Spinal cord (tissue), 10 donors: ENCODE data around the gene VRK3. TPM values are rescaled to one million over a fixed set of nuclear protein-coding genes. Genes with fewer than 3 reads are reported as not detected.
"Not testable (repeated sequence)": the region's sequence is repeated elsewhere in the genome, so short reads cannot be mapped to it uniquely, and the experiment has no call there.

Experiments
- DNase-seq, 6 donors: peaks; one replicate each; pipeline versions ENCODE4 v3.0.0 to v3.0.0-alpha.2; 2013 to 2015; ENCODE audit warnings: low spot score in 6 of 6, low read depth in 4 of 6
- H3K27ac ChIP-seq: one replicate; pipeline ENCODE4 v1.5.1; 2013; ENCODE audit warnings: low read depth, low read length, control low read depth
- H3K27me3 ChIP-seq: one replicate; pipeline ENCODE4 v1.6.1; 2013; ENCODE audit warnings: low read length; ENCODE audit not compliant: control insufficient read depth, insufficient read depth
- H3K36me3 ChIP-seq: one replicate; pipeline ENCODE4 v1.6.1; 2013; ENCODE audit warnings: low read length; ENCODE audit not compliant: control insufficient read depth, insufficient read depth
- H3K4me1 ChIP-seq: one replicate; pipeline ENCODE4 v1.6.1; 2013; ENCODE audit warnings: low read length; ENCODE audit not compliant: control insufficient read depth, insufficient read depth
- H3K4me3 ChIP-seq: one replicate; pipeline ENCODE4 v1.5.1; 2013; ENCODE audit warnings: low read depth, low read length, control low read depth
- H3K9me3 ChIP-seq: one replicate; pipeline ENCODE4 v1.6.1; 2013; ENCODE audit warnings: low read length; ENCODE audit not compliant: control insufficient read depth, insufficient read depth
- WGBS: methylation state at CpG from one replicate; pipeline ENCODE4 v1.1.5; 2013; ENCODE audit warnings: missing lambda C conversion rate; ENCODE audit not compliant: insufficient coverage; 5-methylcytosine and 5-hydroxymethylcytosine counted together
- long read RNA-seq, 4 donors: transcript quantifications; one replicate each; lab custom pipeline, GENCODE V29; 2026
- polyA plus RNA-seq, 2 donors: library from polyadenylated mRNA; unstranded; fragments of 120-200 nt; gene quantifications; one replicate each; pipeline ENCODE4 v1.2.1, GENCODE V29; 2013; ENCODE audit not compliant: insufficient read length in 2 of 2
- total RNA-seq, 2 donors: library from RNA; depleted of rRNA in 1 of 2; stranded (reverse); fragments of 120-200 nt in 1 of 2; fragments of >200 nt in 1 of 2; gene quantifications; one replicate each; pipeline versions ENCODE4 v1.2.3 to v1.2.4, GENCODE V29; 2013 to 2014
- donor health status: healthy.

The VRK3 gene
- total RNA-seq (10 to 100 TPM; 18.9 to 42.0 TPM), polyA plus RNA-seq (10 to 100 TPM; 48.1 to 58.3 TPM)
- long read RNA-seq, donor 1, partial matches to known transcripts: 0 of 5 reads
- long read RNA-seq, donor 1, other reads (novel, unspliced or antisense): 0 of 5 reads
- long read RNA-seq, donor 2, partial matches to known transcripts: 0 of 9 reads
- long read RNA-seq, donor 2, other reads (novel, unspliced or antisense): 0 of 9 reads
- long read RNA-seq, donor 3, partial matches to known transcripts: 0 of 2 reads
- long read RNA-seq, donor 3, other reads (novel, unspliced or antisense): 0 of 2 reads
- long read RNA-seq, donor 4, transcript VRK3-217 (15 exons, 2,126 nt): major isoform, 6 of 8 reads
- long read RNA-seq, donor 4, partial matches to known transcripts: 0 of 8 reads
- long read RNA-seq, donor 4, other reads (novel, unspliced or antisense): 0 of 8 reads

GRCh38 chr19:50025022-50025793 lies at the start of gene VRK3:
Gene VRK3 (minus strand): TSS chr19:50025372. CDS start chr19:50016162, 9,210 bp downstream.
- Histone ChIP-seq H3K27me3 (no peaks in the 10 kb centered on the region), H3K36me3 (peaks cover 22% of the 10 kb centered on the region), H3K4me1 (peaks cover 25% of the 10 kb centered on the region), H3K4me3 (peak within 1 kb of the TSS; percentile 98), H3K27ac (peak within 1 kb of the TSS; percentile 90), H3K9me3 (no peaks in the 10 kb centered on the region)
- DNase-seq: peak; percentile 100
- 0% methylated on average over 54 of the region's 59 CpGs for whole genome bisulfite sequencing

GRCh38 chr19:50068382-50068781 lies 43.2 kb upstream of the VRK3 start:
- 94% methylated on average over 3 of the region's 5 CpGs for WGBS
- not testable (repeated sequence) for H3K27ac ChIP-seq, H3K4me1 ChIP-seq, DNase-seq, H3K9me3 ChIP-seq, H3K27me3 ChIP-seq, H3K36me3 ChIP-seq, H3K4me3 ChIP-seq

- 88% methylated on average over 4 of the region's 6 CpGs for WGBS
- DNase-seq: no peak
- Histone ChIP-seq H3K27ac (no peak overlapping the region), H3K4me1 (no peaks in the 10 kb centered on the region), H3K36me3 (no peaks in the 10 kb centered on the region), H3K27me3 (no peaks in the 10 kb centered on the region), H3K4me3 (no peak overlapping the region), H3K9me3 (no peaks in the 10 kb centered on the region)
These were observed 42.4 kb upstream of the VRK3 start for GRCh38 chr19:50067575-50067974.

GRCh38 chr19:50065938-50066337 lies 40.8 kb upstream of the VRK3 start:
- no peak overlapping the region for H3K27ac ChIP-seq
- WGBS: 91% methylated on average over 5 of the region's 10 CpGs
- no peaks in the 10 kb centered on the region for H3K4me1 ChIP-seq
- no peaks in the 10 kb centered on the region for H3K9me3 ChIP-seq
- no peak overlapping the region for H3K4me3 ChIP-seq
- no peaks in the 10 kb centered on the region for H3K27me3 ChIP-seq
- no peaks in the 10 kb centered on the region for H3K36me3 ChIP-seq
- no peak for DNase-seq

- no peak overlapping the region for H3K4me3 ChIP-seq
- H3K9me3 ChIP-seq: peaks cover 9% of the 10 kb centered on the region
- H3K27me3 ChIP-seq: no peaks in the 10 kb centered on the region
- H3K36me3 ChIP-seq: no peaks in the 10 kb centered on the region
- no peak for DNase-seq
- 75% methylated on average over 5 of the region's 5 CpGs for WGBS
- no peaks in the 10 kb centered on the region for H3K4me1 ChIP-seq
- H3K27ac ChIP-seq: no peak overlapping the region
These were observed 36.5 kb upstream of the VRK3 start for GRCh38 chr19:50061650-50062049.

DNA sequence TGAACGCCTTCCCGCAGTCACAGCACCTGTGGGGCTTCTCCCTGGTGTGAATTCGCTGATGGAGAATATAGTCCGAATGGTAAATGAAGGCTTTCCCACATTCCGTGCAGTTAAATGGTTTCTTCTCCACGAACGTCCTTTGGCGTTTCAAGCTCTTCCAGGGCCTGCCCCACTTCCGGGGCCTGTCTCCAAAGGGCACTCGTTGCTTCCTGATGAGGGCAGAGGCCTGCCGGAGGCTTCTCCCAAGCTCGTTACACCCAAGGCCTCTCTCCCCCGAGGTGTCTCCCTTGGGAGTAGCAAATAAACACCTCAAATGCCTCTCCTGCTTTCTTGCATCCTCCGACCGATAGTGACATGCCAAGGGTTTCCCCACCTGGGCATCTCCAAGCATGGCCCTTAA lies 34.9 kb upstream of the VRK3 start:
- no peak overlapping the region for H3K27ac ChIP-seq
- 79% methylated on average over 15 of the region's 15 CpGs for WGBS
- DNase-seq: no peak
- no peaks in the 10 kb centered on the region for H3K4me1 ChIP-seq
- no peak overlapping the region for H3K4me3 ChIP-seq
- H3K27me3 ChIP-seq: no peaks in the 10 kb centered on the region
- H3K9me3 ChIP-seq: peaks cover 9% of the 10 kb centered on the region
- H3K36me3 ChIP-seq: no peaks in the 10 kb centered on the region

- H3K9me3 ChIP-seq: peaks cover 9% of the 10 kb centered on the region
- no peaks in the 10 kb centered on the region for H3K4me1 ChIP-seq
- no peak overlapping the region for H3K4me3 ChIP-seq
- WGBS: 67% methylated on average over 1 of the region's 6 CpGs
- H3K27ac ChIP-seq: no peak overlapping the region
- DNase-seq: no peak
- no peaks in the 10 kb centered on the region for H3K27me3 ChIP-seq
- no peaks in the 10 kb centered on the region for H3K36me3 ChIP-seq
These were observed 33.9 kb upstream of the VRK3 start for GRCh38 chr19:50059045-50059444.

GRCh38 chr19:50058425-50058824 lies 33.3 kb upstream of the VRK3 start:
- H3K4me3 ChIP-seq: no peak overlapping the region
- H3K9me3 ChIP-seq: peaks cover 9% of the 10 kb centered on the region
- WGBS: no CpG with 5 or more reads among the region's 2 CpGs
- H3K27ac ChIP-seq: no peak overlapping the region
- no peaks in the 10 kb centered on the region for H3K27me3 ChIP-seq
- no peak for DNase-seq
- no peaks in the 10 kb centered on the region for H3K36me3 ChIP-seq
- H3K4me1 ChIP-seq: no peaks in the 10 kb centered on the region

GRCh38 chr19:50053119-50053518 lies 27.9 kb upstream of the VRK3 start:
- Histone ChIP-seq H3K36me3 (peaks cover 7% of the 10 kb centered on the region), H3K27ac (no peak overlapping the region), H3K9me3 (no peaks in the 10 kb centered on the region), H3K4me1 (peaks cover 17% of the 10 kb centered on the region), H3K27me3 (no peaks in the 10 kb centered on the region), H3K4me3 (no peak overlapping the region)
- 86% methylated on average over 1 of the region's 4 CpGs for WGBS
- DNase-seq: no peak
